Pancreas (tissue), 10 donors: ENCODE results near the gene BTBD16. TPM values are rescaled to one million over a fixed set of nuclear protein-coding genes. Genes with fewer than 3 reads are reported as not detected.
A peak's percentile ranks its signal among the peaks of the same experiment; 100 is the strongest.

Experiments
- ATAC-seq, 4 donors: fragments of 200-7000 bp; cut with Tn5 transposase; one replicate each; pipeline versions ENCODE4 v1.8.0 to v1.9.1; 2020; ENCODE audit warnings: mild to moderate bottlenecking in 4 of 4, moderate library complexity in 4 of 4
- DNase-seq, 6 donors: peaks; one replicate each; pipeline ENCODE4 v3.0.0-alpha.2; 2020
- FAIRE-seq: peaks from 2 replicates; lab custom pipeline; 2012; peaks lifted over from hg19 to GRCh38; lab: Jason Lieb, UNC
- H3K27ac ChIP-seq, 4 donors: fragments of 200-600 bp; sonication (generic); 1 replicate in 3 of 4; 2 replicates in 1 of 4; pipeline versions ENCODE4 v1.5.0 to v1.8.0; 2020
- H3K27me3 ChIP-seq, 4 donors: fragments of 200-600 bp; one replicate each; pipeline ENCODE4 v1.8.0; 2021
- H3K36me3 ChIP-seq, 3 donors: fragments of 200-600 bp; sonication (generic) in 1 of 3; one replicate each; pipeline versions ENCODE4 v1.5.0 to v1.8.0; 2020 to 2021
- H3K4me1 ChIP-seq, 3 donors: fragments of 200-600 bp; one replicate each; pipeline ENCODE4 v1.8.0; 2021
- H3K4me3 ChIP-seq, 4 donors: fragments of 200-600 bp; sonication (generic) in 2 of 4; one replicate each; pipeline versions ENCODE4 v1.5.0 to v1.8.0; 2020 to 2021
- H3K9me3 ChIP-seq, 4 donors: fragments of 200-600 bp; one replicate each; pipeline ENCODE4 v1.8.0; 2021
- WGBS, 2 donors: extraction: QIAGEN DNeasy Blood & Tissue Kit; methylation state at CpG; one replicate each; pipeline ENCODE4 v1.1.7; 2013; 5-methylcytosine and 5-hydroxymethylcytosine counted together
- intact Hi-C, 3 donors: fragments of 100-400 bp; cut with DNase I; formaldehyde crosslinking; loops; one replicate each; pipeline versions ENCODE4 v1.11.1 to v1.14.2; 2022
- polyA plus RNA-seq, 2 donors: library from polyadenylated mRNA; stranded (reverse); fragments of 200-250 nt; gene quantifications; one replicate each; pipeline ENCODE4 v1.2.3, GENCODE V29; 2013
- total RNA-seq, 6 donors: library from RNA; stranded (reverse); fragmentation: NEBNext Ultra II Directional in 4 of 6; extraction: Animal tissue kit (Norgen Biotek cat#: 25700) in 4 of 6; gene quantifications; one replicate each; pipeline versions ENCODE4 v1.2.1 to v1.2.4, GENCODE V29; 2021 to 2023
- TF ChIP-seq, protein P1 (sequence below), 4 donors: fragments of 200-600 bp; sonication (generic) in 3 of 4; IDR thresholded peaks; one replicate each; pipeline versions ENCODE4 v1.5.0 to v1.8.0; 2021; ENCODE audit warnings: antibody characterized with exemption in 4 of 4
- donor health status: healthy with polysubstance abuse.
- donor health status: DM: no; HTN: no; CAD: no; lungs with moderate emphysema.
- donor health status: DM: no; HTN: no; CAD: no.
- donor health status: control.
- donor health status: control.
- donor health status: Bipolar disorder and iron deficiency.
- donor health status: DM: yes; HTN: yes; CAD: no.
- donor health status: DM: no; HTN: no; CAD: no.
- donor health status: DM: no; HTN: no; CAD: no.
- donor health status: DM: yes; HTN: yes; CAD: no.

BTBD16 gene
- total and polyA plus RNA-seq, 8 donors = 0.14 to 0.52 (median 0.34) TPM; not detected in 3

DNA sequence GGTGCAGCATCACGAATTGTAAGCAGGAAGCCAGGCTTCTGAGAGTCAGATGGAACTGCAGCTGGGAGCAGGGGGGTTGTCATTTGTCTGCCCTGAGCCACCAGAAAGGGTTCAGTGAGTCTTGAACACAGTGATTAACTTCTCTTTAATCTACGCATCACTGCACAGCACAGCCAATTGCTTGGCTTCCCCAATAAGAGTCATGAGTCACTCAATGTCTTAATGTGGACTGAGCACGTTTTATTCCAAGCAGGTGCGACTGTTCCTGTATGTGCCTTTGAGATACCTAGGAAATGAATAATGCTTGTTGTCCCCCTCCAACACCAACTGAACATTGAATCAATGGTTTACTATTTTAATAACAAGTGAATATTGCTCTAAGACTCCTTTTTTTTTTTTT, 77.4 kb downstream of the BTBD16 start:
- DNase-seq (no peak), ATAC-seq (peak in 2 of 4 donors; percentile 30 to 56), FAIRE-seq (no peak)
- TF ChIP-seq, protein P1, sequence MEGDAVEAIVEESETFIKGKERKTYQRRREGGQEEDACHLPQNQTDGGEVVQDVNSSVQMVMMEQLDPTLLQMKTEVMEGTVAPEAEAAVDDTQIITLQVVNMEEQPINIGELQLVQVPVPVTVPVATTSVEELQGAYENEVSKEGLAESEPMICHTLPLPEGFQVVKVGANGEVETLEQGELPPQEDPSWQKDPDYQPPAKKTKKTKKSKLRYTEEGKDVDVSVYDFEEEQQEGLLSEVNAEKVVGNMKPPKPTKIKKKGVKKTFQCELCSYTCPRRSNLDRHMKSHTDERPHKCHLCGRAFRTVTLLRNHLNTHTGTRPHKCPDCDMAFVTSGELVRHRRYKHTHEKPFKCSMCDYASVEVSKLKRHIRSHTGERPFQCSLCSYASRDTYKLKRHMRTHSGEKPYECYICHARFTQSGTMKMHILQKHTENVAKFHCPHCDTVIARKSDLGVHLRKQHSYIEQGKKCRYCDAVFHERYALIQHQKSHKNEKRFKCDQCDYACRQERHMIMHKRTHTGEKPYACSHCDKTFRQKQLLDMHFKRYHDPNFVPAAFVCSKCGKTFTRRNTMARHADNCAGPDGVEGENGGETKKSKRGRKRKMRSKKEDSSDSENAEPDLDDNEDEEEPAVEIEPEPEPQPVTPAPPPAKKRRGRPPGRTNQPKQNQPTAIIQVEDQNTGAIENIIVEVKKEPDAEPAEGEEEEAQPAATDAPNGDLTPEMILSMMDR (IDR thresholded peaks at IDR 0.05) = no peak
- intact Hi-C loops = loop anchor here in 1 of 3 donors (10.0 kb wide), 1 partner anchor 86 kb away; no protein-coding TSS in a partner anchor
- no peaks in the 10 kb centered on the region for H3K4me1 ChIP-seq
- H3K9me3 ChIP-seq = no peaks in the 10 kb centered on the region
- no peak overlapping the region for H3K4me3 ChIP-seq
- H3K27me3 ChIP-seq = no peaks in the 10 kb centered on the region
- no peaks in the 10 kb centered on the region for H3K36me3 ChIP-seq
- no peak overlapping the region for H3K27ac ChIP-seq
- WGBS, 2 donors = 82 to 85% methylated on average over 4 of the region's 4 CpGs

DNA sequence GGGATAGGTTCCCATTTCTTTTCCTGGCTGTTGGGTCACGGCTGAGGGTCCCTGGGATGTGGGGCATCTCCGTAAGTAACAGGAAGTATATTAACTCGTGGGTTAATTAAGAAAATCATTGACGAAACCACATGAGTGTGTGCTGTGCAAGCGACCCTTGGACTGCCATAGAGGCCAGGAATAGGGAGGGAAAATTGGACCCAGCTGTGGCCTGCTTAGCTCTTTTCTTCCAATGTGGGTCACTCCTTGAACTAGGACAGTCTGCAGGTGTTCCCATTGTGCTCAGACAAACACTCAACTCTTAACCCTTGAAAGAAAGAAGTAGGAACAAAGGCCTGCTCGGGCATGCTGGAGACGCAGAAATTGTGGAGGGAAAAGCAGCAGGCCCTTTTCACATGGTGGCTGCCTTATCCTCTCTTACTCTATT, 77.9 kb downstream of the BTBD16 start:
- Histone ChIP-seq H3K9me3 (no peaks in the 10 kb centered on the region), H3K27me3 (no peaks in the 10 kb centered on the region), H3K36me3 (no peaks in the 10 kb centered on the region), H3K4me1 (no peaks in the 10 kb centered on the region), H3K27ac (no peak overlapping the region), H3K4me3 (no peak overlapping the region)
- TF ChIP-seq, protein P1 (IDR thresholded peaks at IDR 0.05) = no peak
- no peak for FAIRE-seq
- intact Hi-C loops = loop anchor here in 1 of 3 donors (10.0 kb wide), 1 partner anchor 86 kb away; no protein-coding TSS in a partner anchor
- DNase-seq = no peak
- WGBS, 2 donors = 72 to 75% methylated on average over 7 of the region's 7 CpGs
- ATAC-seq = peak in 2 of 4 donors; percentile 19 to 47

DNA sequence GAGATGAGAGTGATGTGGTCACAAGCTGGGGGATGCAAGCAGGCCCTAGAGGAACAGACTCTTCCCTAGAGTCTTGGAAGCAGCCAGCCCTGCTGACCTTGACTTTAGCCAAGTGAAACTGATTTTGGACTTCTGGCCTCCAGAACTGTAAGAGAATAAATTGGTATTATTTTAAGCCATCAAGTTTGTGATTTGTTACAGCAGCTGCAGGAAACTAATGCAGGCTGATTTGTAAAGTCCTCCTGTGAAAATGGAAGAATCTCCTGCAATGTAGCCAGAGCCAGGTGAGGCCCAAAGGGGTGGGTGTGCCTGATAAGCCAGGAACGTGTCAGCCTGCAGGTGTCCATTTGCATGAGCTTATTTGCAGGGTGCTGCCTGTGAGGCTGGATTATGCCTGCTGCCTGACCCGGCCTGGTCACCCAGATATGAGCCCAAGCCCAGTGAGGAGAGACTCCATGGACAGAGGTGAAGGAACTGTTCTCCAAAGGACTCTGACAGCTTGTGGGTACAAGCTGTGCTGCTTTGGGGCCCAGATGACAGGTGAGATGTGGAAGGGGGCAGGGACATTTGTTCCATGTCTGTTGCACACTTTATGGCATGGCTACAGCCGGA, 78.8 kb downstream of the BTBD16 start:
- H3K27ac ChIP-seq = no peak overlapping the region
- H3K4me1 ChIP-seq = no peaks in the 10 kb centered on the region
- intact Hi-C loops = loop anchor here in 1 of 3 donors (10.0 kb wide), 1 partner anchor 85 kb away; no protein-coding TSS in a partner anchor
- WGBS, 2 donors = 78 to 80% methylated on average over 3 of the region's 3 CpGs
- ATAC-seq (no peak), DNase-seq (no peak), FAIRE-seq (no peak)
- no peaks in the 10 kb centered on the region for H3K9me3 ChIP-seq
- H3K36me3 ChIP-seq = no peaks in the 10 kb centered on the region
- TF ChIP-seq, protein P1 (IDR thresholded peaks at IDR 0.05) = no peak
- H3K27me3 ChIP-seq = no peaks in the 10 kb centered on the region
- H3K4me3 ChIP-seq = no peak overlapping the region

DNA sequence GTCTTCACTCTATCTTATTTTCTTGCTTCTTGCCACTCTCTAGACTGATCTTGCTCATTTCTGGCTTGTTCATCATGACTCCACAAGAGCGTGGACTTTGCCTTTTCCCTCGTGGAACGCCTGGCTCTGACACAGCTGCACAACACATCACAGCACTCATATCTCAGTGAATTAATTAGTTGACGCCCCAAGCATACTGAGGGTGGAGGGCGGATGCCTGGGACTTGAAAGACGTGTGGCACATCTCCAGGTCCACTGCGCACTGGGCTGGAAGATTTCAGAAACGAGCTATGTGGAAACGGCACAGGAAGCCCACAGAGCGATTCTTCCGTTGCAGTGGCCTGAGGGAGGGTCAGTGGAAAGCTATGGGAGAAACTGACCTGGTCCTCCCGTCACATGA, 79.8 kb downstream of the BTBD16 start:
- TF ChIP-seq, protein P1 (IDR thresholded peaks at IDR 0.05) = no peak
- ATAC-seq (peak in 2 of 4 donors; percentile 11 to 29), FAIRE-seq (no peak), DNase-seq (no peak)
- no peaks in the 10 kb centered on the region for H3K36me3 ChIP-seq
- no peaks in the 10 kb centered on the region for H3K4me1 ChIP-seq
- H3K4me3 ChIP-seq = no peak overlapping the region
- 66 to 73% methylated on average over 12 of the region's 12 CpGs for WGBS, 2 donors
- H3K9me3 ChIP-seq = no peaks in the 10 kb centered on the region
- H3K27me3 ChIP-seq = no peaks in the 10 kb centered on the region
- intact Hi-C loops = no loop called here
- no peak overlapping the region for H3K27ac ChIP-seq
